ENCODE results near the gene ADAT1. TPM values are rescaled to one million over a fixed set of nuclear protein-coding genes. Genes with fewer than 3 reads are reported as not detected.

Gene ADAT1
- total and polyA plus RNA-seq, 7 experiments from 2014 or later = 35.6 to 69.4 (median 47.4) TPM

Other genes with a start within 250 kb of the ADAT1 start
- 10 to 100 TPM; 34.9 to 41.4 (median 39.4) TPM for gene CFDP1, start 189.8 kb downstream of the ADAT1 start, total RNA-seq
- 10 to 100 TPM; 36.6 to 42.1 TPM for gene CFDP1, start 189.8 kb downstream of the ADAT1 start, polyA plus RNA-seq
- 10 to 100 TPM; 31.0 to 50.9 (median 46.6) TPM for gene TMEM170A, start 158.6 kb downstream of the ADAT1 start, total RNA-seq
- gene TMEM170A, start 158.6 kb downstream of the ADAT1 start, polyA plus RNA-seq = 10 to 100 TPM; 33.4 to 34.7 TPM
- under 1 TPM in 3 of 5 experiments, not detected in 2; 0.05 to 0.14 (median 0.11) TPM for gene CHST6, start 127.8 kb downstream of the ADAT1 start, total RNA-seq
- not detected for gene CHST6, start 127.8 kb downstream of the ADAT1 start, polyA plus RNA-seq
- not detected for gene CHST5, start 87.2 kb downstream of the ADAT1 start, total RNA-seq
- not detected for gene CHST5, start 87.2 kb downstream of the ADAT1 start, polyA plus RNA-seq
- gene TMEM231, start 67.0 kb downstream of the ADAT1 start, total RNA-seq = 1 to 10 TPM; 1.5 to 3.9 (median 3.4) TPM
- 1 to 10 TPM; 1.3 to 2.4 TPM for gene TMEM231, start 67.0 kb downstream of the ADAT1 start, polyA plus RNA-seq
- 10 to 100 TPM; 57.9 to 81.2 (median 75.6) TPM for gene GABARAPL2, start 56.9 kb downstream of the ADAT1 start, total RNA-seq
- gene GABARAPL2, start 56.9 kb downstream of the ADAT1 start, polyA plus RNA-seq = 100 to 1,000 TPM; 187 to 293 TPM
- gene KARS1, start 24.4 kb upstream of the ADAT1 start, total RNA-seq = 100 to 1,000 TPM; 118 to 216 (median 123) TPM
- 100 to 1,000 TPM; 208 to 216 TPM for gene KARS1, start 24.4 kb upstream of the ADAT1 start, polyA plus RNA-seq
- 10 to 100 TPM; 70.8 to 90.4 (median 88.7) TPM for gene TERF2IP, start 24.5 kb upstream of the ADAT1 start, total RNA-seq
- 100 to 1,000 TPM; 105 to 168 TPM for gene TERF2IP, start 24.5 kb upstream of the ADAT1 start, polyA plus RNA-seq
- not detected for gene CPHXL2, start 53.7 kb upstream of the ADAT1 start, total RNA-seq
- gene CPHXL2, start 53.7 kb upstream of the ADAT1 start, polyA plus RNA-seq = not detected
- gene DUXB, start 78.2 kb upstream of the ADAT1 start, total RNA-seq = not detected
- gene DUXB, start 78.2 kb upstream of the ADAT1 start, polyA plus RNA-seq = not detected
- gene CPHXL, start 103.2 kb upstream of the ADAT1 start, total RNA-seq = not detected
- not detected for gene CPHXL, start 103.2 kb upstream of the ADAT1 start, polyA plus RNA-seq

Data from naive thymus-derived CD4-positive, alpha-beta T cell (primary cell).